Measurements from ENCODE around the gene VWA8. TPM values are rescaled to one million over a fixed set of nuclear protein-coding genes. Genes with fewer than 3 reads are reported as not detected.
"Not testable (repeated sequence)": the region's sequence is repeated elsewhere in the genome, so short reads cannot be mapped to it uniquely, and the experiment has no call there.

Gene VWA8
- polyA plus RNA-seq, 3 donors = 2.0 to 4.4 (median 3.4) TPM

- H3K9ac ChIP-seq (ENCODE audit: insufficient read depth, low read length, poor library complexity, severe bottlenecking) = no peak overlapping the region
- no peak overlapping the region for H3K4me3 ChIP-seq (replicated peaks in 1 of 3; ENCODE audit: low read depth in 2 of 3, low read length in 3 of 3)
- no peaks in the 10 kb centered on the region for H3K9me3 ChIP-seq (replicated peaks in 1 of 2; ENCODE audit: control insufficient read depth in 1 of 2, insufficient read depth in 1 of 2, low read length in 2 of 2)
- no peak for TF ChIP-seq CTCF (IDR thresholded peaks at IDR 0.05)
- no peak overlapping the region for H3K4me2 ChIP-seq (replicated peaks; ENCODE audit: extremely low read depth, low read length, poor library complexity, severe bottlenecking)
- Mint-ChIP-seq H3K4me3 (no peak overlapping the region), H3K27ac (no peak overlapping the region), H3K27me3 (ENCODE audit: low read depth in 3 of 3) (peaks cover 0 to 2% (median 0%) of the 10 kb centered on the region in 3 donors), H3K36me3 (no peaks in the 10 kb centered on the region), H3K9me3 (peaks cover 0 to 7% (median 3%) of the 10 kb centered on the region in 7 donors), H3K4me1 (no peaks in the 10 kb centered on the region)
- no peaks in the 10 kb centered on the region for H3K79me2 ChIP-seq (ENCODE audit: insufficient read depth, low read length)
- intact Hi-C loops (cut with micrococcal nuclease) = no loop called here
- no peak overlapping the region for H3K27ac ChIP-seq (ENCODE audit: low read depth in 1 of 2, low read length in 2 of 2)
- H2AFZ ChIP-seq (ENCODE audit: insufficient read depth, low read depth, low read length, poor library complexity, severe bottlenecking) = no peak overlapping the region
- H3K36me3 ChIP-seq (replicated peaks in 1 of 2; ENCODE audit: control insufficient read depth in 1 of 2, insufficient read depth in 2 of 2, low read length in 2 of 2) = no peaks in the 10 kb centered on the region
- 44% methylated on average over 1 of the region's 6 CpGs for WGBS (ENCODE audit: insufficient coverage)
- no peaks in the 10 kb centered on the region for H4K20me1 ChIP-seq (ENCODE audit: insufficient read depth, low read length)
- H3K4me1 ChIP-seq (ENCODE audit: control insufficient read depth in 1 of 2, insufficient read depth in 2 of 2, low read length in 2 of 2) = no peaks in the 10 kb centered on the region
- DNase-seq = no peak
- no peaks in the 10 kb centered on the region for H3K27me3 ChIP-seq (ENCODE audit: control insufficient read depth in 2 of 2, insufficient read depth in 2 of 2, low read length in 2 of 2)
These were observed 338.2 kb downstream of the VWA8 start for GRCh38 chr13:41622432-41623429.

DNA sequence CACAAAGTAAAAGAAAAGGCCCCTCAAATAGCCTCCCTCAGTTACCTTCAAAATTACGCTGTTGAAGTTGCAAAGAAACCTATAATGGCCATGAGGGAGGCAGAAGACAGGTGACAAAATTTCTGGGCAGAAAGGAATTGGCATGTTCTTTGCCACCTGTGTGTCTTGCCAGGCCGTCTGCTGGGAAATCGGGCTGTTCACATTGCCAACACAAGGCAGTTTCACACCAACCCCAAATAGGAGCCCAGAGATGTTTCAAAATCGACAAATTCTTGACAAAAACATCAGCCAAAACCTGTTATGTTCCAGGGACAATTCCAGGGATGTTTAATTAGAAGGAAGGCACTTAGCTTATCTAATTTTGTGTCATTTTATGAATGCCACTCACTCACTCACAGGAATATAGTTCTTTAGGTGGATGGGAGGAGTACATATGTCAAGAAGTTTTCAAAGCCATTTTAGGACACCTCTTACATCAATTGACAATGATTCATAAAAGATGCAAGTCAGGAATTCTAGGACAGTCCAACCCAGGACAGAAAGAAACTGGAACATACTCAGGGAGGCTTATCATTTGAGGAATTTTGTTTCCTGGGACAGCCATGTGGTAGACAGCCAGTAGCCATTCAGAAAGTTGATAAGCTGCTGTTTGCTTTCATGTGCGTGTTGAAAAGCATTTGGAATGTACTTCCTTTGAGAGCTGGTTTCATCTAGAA, 339.0 kb downstream of the VWA8 start:
- H3K9me3 ChIP-seq (replicated peaks in 1 of 2; ENCODE audit: control insufficient read depth in 1 of 2, insufficient read depth in 1 of 2, low read length in 2 of 2) = no peaks in the 10 kb centered on the region
- no peaks in the 10 kb centered on the region for H4K20me1 ChIP-seq (ENCODE audit: insufficient read depth, low read length)
- no peaks in the 10 kb centered on the region for H3K36me3 Mint-ChIP-seq
- no peak overlapping the region for H3K4me3 ChIP-seq (replicated peaks in 1 of 3; ENCODE audit: low read depth in 2 of 3, low read length in 3 of 3)
- H2AFZ ChIP-seq (ENCODE audit: insufficient read depth, low read depth, low read length, poor library complexity, severe bottlenecking) = no peak overlapping the region
- no peak overlapping the region for H3K27ac ChIP-seq (ENCODE audit: low read depth in 1 of 2, low read length in 2 of 2)
- WGBS (ENCODE audit: insufficient coverage) = 100% methylated on average over 1 of the region's 5 CpGs
- H3K4me1 Mint-ChIP-seq = no peaks in the 10 kb centered on the region
- H3K9me3 Mint-ChIP-seq = peaks cover 0 to 7% (median 2%) of the 10 kb centered on the region in 7 donors
- H3K36me3 ChIP-seq (replicated peaks in 1 of 2; ENCODE audit: control insufficient read depth in 1 of 2, insufficient read depth in 2 of 2, low read length in 2 of 2) = no peaks in the 10 kb centered on the region
- H3K27me3 Mint-ChIP-seq (ENCODE audit: low read depth in 3 of 3) = peaks cover 0 to 2% (median 0%) of the 10 kb centered on the region in 3 donors
- H3K4me1 ChIP-seq (ENCODE audit: control insufficient read depth in 1 of 2, insufficient read depth in 2 of 2, low read length in 2 of 2) = no peaks in the 10 kb centered on the region
- no peak for DNase-seq
- no peak overlapping the region for H3K9ac ChIP-seq (ENCODE audit: insufficient read depth, low read length, poor library complexity, severe bottlenecking)
- no peak overlapping the region for H3K4me2 ChIP-seq (replicated peaks; ENCODE audit: extremely low read depth, low read length, poor library complexity, severe bottlenecking)
- H3K4me3 Mint-ChIP-seq = no peak overlapping the region
- H3K27ac Mint-ChIP-seq = peak overlapping the region in 1 of 7 donors; percentile 4
- H3K79me2 ChIP-seq (ENCODE audit: insufficient read depth, low read length) = no peaks in the 10 kb centered on the region
- intact Hi-C loops (cut with micrococcal nuclease) = no loop called here
- H3K27me3 ChIP-seq (ENCODE audit: control insufficient read depth in 2 of 2, insufficient read depth in 2 of 2, low read length in 2 of 2) = no peaks in the 10 kb centered on the region
- TF ChIP-seq CTCF (IDR thresholded peaks at IDR 0.05) = no peak

DNA sequence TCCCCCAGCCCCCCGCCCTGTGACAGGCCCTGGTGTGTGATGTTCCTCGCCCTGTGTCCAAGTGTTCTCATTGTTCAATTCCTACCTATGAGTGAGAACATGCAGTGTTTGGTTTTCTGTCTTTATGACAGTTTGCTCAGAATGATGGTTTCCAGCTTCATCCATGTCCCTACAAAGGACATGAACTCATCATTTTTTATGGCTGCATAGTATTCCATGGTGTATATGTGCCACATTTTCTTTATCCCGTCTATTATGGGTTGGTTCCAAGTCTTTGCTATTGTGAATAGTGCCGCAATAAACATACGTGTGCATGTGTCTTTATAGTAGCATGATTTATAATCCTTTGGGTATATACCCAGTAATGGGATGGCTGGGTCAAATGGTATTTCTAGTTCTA, 343.3 kb downstream of the VWA8 start:
- H3K4me2 ChIP-seq (replicated peaks; ENCODE audit: extremely low read depth, low read length, poor library complexity, severe bottlenecking); H3K27ac ChIP-seq (ENCODE audit: low read depth in 1 of 2, low read length in 2 of 2); H3K79me2 ChIP-seq (ENCODE audit: insufficient read depth, low read length); H3K9me3 ChIP-seq (replicated peaks in 1 of 2; ENCODE audit: control insufficient read depth in 1 of 2, insufficient read depth in 1 of 2, low read length in 2 of 2); H3K4me3 ChIP-seq (replicated peaks in 1 of 3; ENCODE audit: low read depth in 2 of 3, low read length in 3 of 3); H4K20me1 ChIP-seq (ENCODE audit: insufficient read depth, low read length); H3K4me3 Mint-ChIP-seq; H3K4me1 ChIP-seq (ENCODE audit: control insufficient read depth in 1 of 2, insufficient read depth in 2 of 2, low read length in 2 of 2); H2AFZ ChIP-seq (ENCODE audit: insufficient read depth, low read depth, low read length, poor library complexity, severe bottlenecking); H3K9me3 Mint-ChIP-seq; H3K36me3 ChIP-seq (replicated peaks in 1 of 2; ENCODE audit: control insufficient read depth in 1 of 2, insufficient read depth in 2 of 2, low read length in 2 of 2); H3K27me3 Mint-ChIP-seq (ENCODE audit: low read depth in 3 of 3); H3K27me3 ChIP-seq (ENCODE audit: control insufficient read depth in 2 of 2, insufficient read depth in 2 of 2, low read length in 2 of 2); DNase-seq; H3K4me1 Mint-ChIP-seq; H3K9ac ChIP-seq (ENCODE audit: insufficient read depth, low read length, poor library complexity, severe bottlenecking); H3K27ac Mint-ChIP-seq; intact Hi-C loops (cut with micrococcal nuclease): not testable (repeated sequence)
- no CpG with 5 or more reads among the region's 5 CpGs for WGBS (ENCODE audit: insufficient coverage)
- H3K36me3 Mint-ChIP-seq = peaks cover 13 to 18% of the 10 kb centered on the region in 2 donors
